Measurements from ENCODE around the gene SPDYE2. TPM values are rescaled to one million over a fixed set of nuclear protein-coding genes. Genes with fewer than 3 reads are reported as not detected.
"Not testable (repeated sequence)": the region's sequence is repeated elsewhere in the genome, so short reads cannot be mapped to it uniquely, and the experiment has no call there.

Gene SPDYE2
- total RNA-seq, 2 donors from 2014 or later = 0.16 TPM; not detected in 1

- not testable (repeated sequence) for H3K27ac ChIP-seq; H3K4me3 ChIP-seq; H3K27me3 ChIP-seq; DNase-seq (ENCODE audit: low spot score); H3K36me3 ChIP-seq; H3K9me3 ChIP-seq; H3K4me1 ChIP-seq
These were observed 26.2 kb upstream of the SPDYE2 start for GRCh38 chr7:102524803-102525202.

GRCh38 chr7:102527182-102527581 lies 23.8 kb upstream of the SPDYE2 start:
- H3K27me3 ChIP-seq; DNase-seq (ENCODE audit: low spot score); H3K36me3 ChIP-seq; H3K9me3 ChIP-seq; H3K4me1 ChIP-seq; H3K27ac ChIP-seq; H3K4me3 ChIP-seq: not testable (repeated sequence)

- not testable (repeated sequence) for H3K9me3 ChIP-seq; H3K4me3 ChIP-seq; H3K4me1 ChIP-seq; H3K27me3 ChIP-seq; DNase-seq (ENCODE audit: low spot score); H3K27ac ChIP-seq; H3K36me3 ChIP-seq
These were observed 22.9 kb upstream of the SPDYE2 start for GRCh38 chr7:102527822-102528793.

- not testable (repeated sequence) for H3K4me3 ChIP-seq; H3K36me3 ChIP-seq; H3K4me1 ChIP-seq; H3K27ac ChIP-seq; DNase-seq (ENCODE audit: low spot score); H3K27me3 ChIP-seq; H3K9me3 ChIP-seq
These were observed 19.4 kb upstream of the SPDYE2 start for GRCh38 chr7:102531583-102531982.

GRCh38 chr7:102532127-102532526 lies 18.9 kb upstream of the SPDYE2 start:
- not testable (repeated sequence) for H3K4me1 ChIP-seq; H3K36me3 ChIP-seq; DNase-seq (ENCODE audit: low spot score); H3K27me3 ChIP-seq; H3K27ac ChIP-seq; H3K4me3 ChIP-seq; H3K9me3 ChIP-seq

GRCh38 chr7:102535062-102535615 lies 15.9 kb upstream of the SPDYE2 start:
- H3K4me3 ChIP-seq; H3K27ac ChIP-seq; H3K4me1 ChIP-seq; H3K9me3 ChIP-seq; H3K27me3 ChIP-seq; H3K36me3 ChIP-seq; DNase-seq (ENCODE audit: low spot score): not testable (repeated sequence)

- H3K4me3 ChIP-seq; H3K9me3 ChIP-seq; H3K27ac ChIP-seq; H3K27me3 ChIP-seq; DNase-seq (ENCODE audit: low spot score); H3K4me1 ChIP-seq; H3K36me3 ChIP-seq: not testable (repeated sequence)
These were observed 10.4 kb upstream of the SPDYE2 start for GRCh38 chr7:102540604-102541003.

- not testable (repeated sequence) for H3K4me1 ChIP-seq; DNase-seq (ENCODE audit: low spot score)
These were observed 8.9 kb upstream of the SPDYE2 start for GRCh38 chr7:102542083-102542482.

GRCh38 chr7:102542771-102543170 lies 8.3 kb upstream of the SPDYE2 start:
- not testable (repeated sequence) for H3K36me3 ChIP-seq; H3K4me3 ChIP-seq; DNase-seq (ENCODE audit: low spot score); H3K4me1 ChIP-seq; H3K27me3 ChIP-seq; H3K9me3 ChIP-seq; H3K27ac ChIP-seq

More at GRCh38 chr7:102542083-102542482, 8.9 kb upstream of the SPDYE2 start:
- H3K4me3 ChIP-seq, H3K27ac ChIP-seq, H3K9me3 ChIP-seq, H3K27me3 ChIP-seq, H3K36me3 ChIP-seq: not testable (repeated sequence)

- H3K27me3 ChIP-seq; DNase-seq (ENCODE audit: low spot score); H3K27ac ChIP-seq; H3K36me3 ChIP-seq; H3K4me3 ChIP-seq; H3K9me3 ChIP-seq; H3K4me1 ChIP-seq: not testable (repeated sequence)
These were observed 7.4 kb upstream of the SPDYE2 start, which contains the start of gene UPK3BL2 for GRCh38 chr7:102543596-102543995. Gene UPK3BL2 (minus strand): TSS chr7:102543696. CDS start chr7:102543636, 60 bp downstream.

- H3K27ac ChIP-seq; DNase-seq (ENCODE audit: low spot score); H3K36me3 ChIP-seq; H3K9me3 ChIP-seq; H3K27me3 ChIP-seq; H3K4me1 ChIP-seq; H3K4me3 ChIP-seq: not testable (repeated sequence)
These were observed 6.7 kb upstream of the SPDYE2 start for GRCh38 chr7:102544372-102544771.

- DNase-seq (ENCODE audit: low spot score); H3K9me3 ChIP-seq; H3K4me3 ChIP-seq; H3K36me3 ChIP-seq; H3K27ac ChIP-seq; H3K27me3 ChIP-seq; H3K4me1 ChIP-seq: not testable (repeated sequence)
These were observed 5.7 kb upstream of the SPDYE2 start for GRCh38 chr7:102545288-102545687.

GRCh38 chr7:102546353-102546752 lies 4.7 kb upstream of the SPDYE2 start:
- not testable (repeated sequence) for H3K9me3 ChIP-seq, H3K4me1 ChIP-seq

GRCh38 chr7:102568620-102569019 lies 17.6 kb downstream of the SPDYE2 start:
- not testable (repeated sequence) for H3K27me3 ChIP-seq; H3K9me3 ChIP-seq; H3K4me1 ChIP-seq; H3K27ac ChIP-seq; H3K4me3 ChIP-seq; DNase-seq (ENCODE audit: low spot score); H3K36me3 ChIP-seq

More at GRCh38 chr7:102546353-102546752, 4.7 kb upstream of the SPDYE2 start:
- not testable (repeated sequence) for H3K27me3 ChIP-seq; H3K36me3 ChIP-seq; DNase-seq (ENCODE audit: low spot score); H3K4me3 ChIP-seq; H3K27ac ChIP-seq
